ENCODE results near the gene UBASH3B.

GRCh38 chr11:122803716-122804115 lies 148.2 kb downstream of the UBASH3B start:
- no peak for TF ChIP-seq CTCF (IDR thresholded peaks at IDR 0.05)
- TF ChIP-seq ZFX (IDR thresholded peaks at IDR 0.05; ENCODE audit: borderline replicate concordance): no peak
